Psoas muscle (tissue), 8 donors: Measurements from ENCODE around the gene SRP54. TPM values are rescaled to one million over a fixed set of nuclear protein-coding genes. Genes with fewer than 3 reads are reported as not detected.

Experiments
- ATAC-seq, 4 donors: fragments of 200-7000 bp; cut with Tn5 transposase; one replicate each; pipeline ENCODE4 v1.9.1; 2020; ENCODE audit warnings: moderate library complexity in 3 of 4, mild to moderate bottlenecking in 2 of 4
- DNase-seq, 2 donors: peaks; one replicate each; pipeline ENCODE4 v3.0.0-alpha.2; 2020
- H3K27ac ChIP-seq: fragments of 200-600 bp; one replicate; pipeline ENCODE4 v1.8.0; 2022
- H3K27me3 ChIP-seq, 3 donors: fragments of 200-600 bp in 1 of 3; one replicate each; pipeline versions ENCODE4 v1.6.1 to v1.8.0; 2013 to 2022; ENCODE audit warnings: low read length in 2 of 3, mild to moderate bottlenecking in 2 of 3, moderate library complexity in 1 of 3; ENCODE audit not compliant: insufficient read depth in 3 of 3
- H3K36me3 ChIP-seq, 2 donors: fragments of 200-600 bp in 1 of 2; one replicate each; pipeline versions ENCODE4 v1.6.1 to v1.8.0; 2013 to 2022; ENCODE audit warnings: low read depth in 1 of 2, mild to moderate bottlenecking in 1 of 2, moderate library complexity in 1 of 2; ENCODE audit not compliant: insufficient read depth in 1 of 2
- H3K4me1 ChIP-seq: fragments of 200-600 bp; one replicate; pipeline ENCODE4 v1.8.0; 2022
- H3K4me3 ChIP-seq: fragments of 200-600 bp; one replicate; pipeline ENCODE4 v1.8.0; 2022; ENCODE audit warnings: mild to moderate bottlenecking
- H3K9me3 ChIP-seq: fragments of 200-600 bp; one replicate; pipeline ENCODE4 v1.8.0; 2022
- WGBS, 3 donors: extraction: QIAGEN DNeasy Blood & Tissue Kit; methylation state at CpG; one replicate each; pipeline versions ENCODE4 v1.1.6 to v1.1.7; 2013; 5-methylcytosine and 5-hydroxymethylcytosine counted together
- intact Hi-C, 2 donors: fragments of 100-400 bp; cut with DNase I; formaldehyde crosslinking; loops; one replicate each; pipeline versions ENCODE4 v1.11.0 to v1.14.2; 2022
- long read RNA-seq, 2 donors: library from polyadenylated mRNA; unstranded; transcript quantifications; one replicate each; pipeline ENCODE4 v2.0.0, GENCODE V29; 2021
- polyA plus RNA-seq, 3 donors: library from polyadenylated mRNA; stranded (reverse); fragments of 200-250 nt; gene quantifications; one replicate each; pipeline ENCODE4 v1.2.3, GENCODE V29; 2013
- total RNA-seq, 4 donors: library from RNA; stranded (reverse); fragmentation: NEBNext Ultra II Directional in 2 of 4; extraction: Animal tissue kit (Norgen Biotek cat#: 25700) in 2 of 4; gene quantifications; one replicate each; pipeline versions ENCODE4 v1.2.1 to v1.2.4, GENCODE V29; 2021 to 2023
- TF ChIP-seq, protein P1 (sequence below): fragments of 200-600 bp; IDR thresholded peaks from one replicate; pipeline ENCODE4 v1.8.0; 2022; ENCODE audit warnings: antibody characterized with exemption
- donor health status: healthy with polysubstance abuse.
- donor health status: DM: no; HTN: no; CAD: no; lungs with moderate emphysema.
- donor health status: Bipolar disorder and iron deficiency.
- donor health status: healthy.
- donor health status: DM: yes; HTN: yes; CAD: no.
- donor health status: DM: no; HTN: no; CAD: no.
- donor health status: DM: no; HTN: no; CAD: no.
- donor health status: DM: yes; HTN: yes; CAD: no.

Gene SRP54
- total RNA-seq (10 to 100 TPM; 30.6 to 39.6 (median 34.6) TPM), polyA plus RNA-seq (10 to 100 TPM; 27.9 to 51.2 (median 44.1) TPM)
- long read RNA-seq, donor 1, transcript SRP54-201 (16 exons, 2,279 nt), result major isoform, 34 of 37 reads
- long read RNA-seq, donor 1, partial matches to known transcripts, result 1 of 37 reads
- long read RNA-seq, donor 1, other reads (novel, unspliced or antisense), result 2 of 37 reads
- long read RNA-seq, donor 2, transcript SRP54-201 (16 exons, 2,279 nt), result major isoform, 90 of 95 reads
- long read RNA-seq, donor 2, partial matches to known transcripts, result 0 of 95 reads
- long read RNA-seq, donor 2, other reads (novel, unspliced or antisense), result 4 of 95 reads

DNA sequence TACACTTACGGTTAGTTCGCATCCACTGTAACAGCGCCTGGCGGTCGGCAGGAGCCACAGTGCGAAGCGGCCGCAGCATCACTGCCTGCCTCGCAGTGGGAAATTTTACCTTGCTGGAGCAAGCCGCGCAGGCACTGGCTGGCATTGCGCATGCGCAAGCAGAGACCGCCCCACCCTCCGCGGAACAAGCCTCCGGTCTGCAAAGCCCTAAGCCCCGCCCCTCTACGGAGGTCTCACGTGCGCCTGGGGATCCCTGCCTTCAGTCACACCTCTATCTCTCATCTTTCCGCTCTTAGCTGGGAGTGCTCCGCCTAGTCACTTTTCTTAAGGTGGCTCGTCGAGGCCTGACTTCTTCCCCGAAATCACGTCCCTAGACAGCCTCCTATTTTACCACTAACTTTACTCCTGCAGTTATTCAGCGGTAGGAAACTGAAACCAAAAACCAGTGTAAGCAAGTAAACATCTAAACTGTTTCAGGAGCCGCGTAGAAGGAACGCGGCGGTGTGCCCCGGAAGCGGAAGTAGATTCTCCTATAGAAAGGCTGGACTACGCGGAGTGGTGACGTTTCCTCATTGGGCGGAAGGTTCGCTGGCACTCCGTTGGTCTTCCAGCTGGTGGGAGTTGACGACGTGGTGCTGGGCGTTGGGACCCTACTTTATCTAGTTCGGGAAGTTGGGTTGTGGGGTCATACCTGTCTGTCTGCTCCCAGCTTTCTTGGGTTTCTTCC lies at the start of gene SRP54:
Gene SRP54 (plus strand): TSS at position 572 of the 727 bp plus-strand sequence. CDS start 13,718 bp downstream, outside the sequence.
- Histone ChIP-seq H3K27me3 (no peaks in the 10 kb centered on the region), H3K4me1 (peaks cover 32% of the 10 kb centered on the region), H3K9me3 (no peaks in the 10 kb centered on the region), H3K27ac (peak within 1 kb of the TSS; percentile 99), H3K36me3 (no peaks in the 10 kb centered on the region), H3K4me3 (peak within 1 kb of the TSS; percentile 83)
- intact Hi-C loops, result loop anchor here (2.0 to 5.0 kb wide), 4 partner anchors 64 to 110 kb away; partner anchors contain the start of genes FAM177A1 (in 2 of the 2) and BAZ1A (in 1 of the 2)
- TF ChIP-seq, protein P1, sequence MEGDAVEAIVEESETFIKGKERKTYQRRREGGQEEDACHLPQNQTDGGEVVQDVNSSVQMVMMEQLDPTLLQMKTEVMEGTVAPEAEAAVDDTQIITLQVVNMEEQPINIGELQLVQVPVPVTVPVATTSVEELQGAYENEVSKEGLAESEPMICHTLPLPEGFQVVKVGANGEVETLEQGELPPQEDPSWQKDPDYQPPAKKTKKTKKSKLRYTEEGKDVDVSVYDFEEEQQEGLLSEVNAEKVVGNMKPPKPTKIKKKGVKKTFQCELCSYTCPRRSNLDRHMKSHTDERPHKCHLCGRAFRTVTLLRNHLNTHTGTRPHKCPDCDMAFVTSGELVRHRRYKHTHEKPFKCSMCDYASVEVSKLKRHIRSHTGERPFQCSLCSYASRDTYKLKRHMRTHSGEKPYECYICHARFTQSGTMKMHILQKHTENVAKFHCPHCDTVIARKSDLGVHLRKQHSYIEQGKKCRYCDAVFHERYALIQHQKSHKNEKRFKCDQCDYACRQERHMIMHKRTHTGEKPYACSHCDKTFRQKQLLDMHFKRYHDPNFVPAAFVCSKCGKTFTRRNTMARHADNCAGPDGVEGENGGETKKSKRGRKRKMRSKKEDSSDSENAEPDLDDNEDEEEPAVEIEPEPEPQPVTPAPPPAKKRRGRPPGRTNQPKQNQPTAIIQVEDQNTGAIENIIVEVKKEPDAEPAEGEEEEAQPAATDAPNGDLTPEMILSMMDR, result peak; percentile 3
- DNase-seq (peak; percentile 98 to 100), ATAC-seq (peak; percentile 97 to 98 (median 98))
- WGBS, 3 donors, result 0% methylated on average over 45 of the region's 45 CpGs

DNA sequence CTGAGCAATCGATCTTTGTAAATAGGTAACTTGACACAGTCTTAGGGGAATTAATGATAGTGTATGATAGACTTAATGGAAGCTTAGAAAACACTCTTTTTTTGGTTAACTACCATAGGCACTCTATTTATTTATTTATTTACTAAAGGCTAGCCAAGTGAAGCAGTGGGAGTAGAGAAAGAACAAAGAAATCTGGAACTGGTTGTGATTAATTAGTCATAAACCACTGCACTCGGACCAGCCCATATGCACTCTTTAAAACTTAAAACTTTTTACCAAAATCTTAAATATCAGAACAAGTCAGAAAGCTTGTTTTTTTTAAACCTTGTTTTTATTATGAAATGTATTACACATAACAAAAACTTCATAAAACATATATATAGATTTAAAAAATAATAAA lies 49.5 kb upstream of the SRP54 start:
- no peak for DNase-seq
- Histone ChIP-seq H3K27me3 (no peaks in the 10 kb centered on the region), H3K4me1 (peaks cover 4% of the 10 kb centered on the region), H3K9me3 (no peaks in the 10 kb centered on the region), H3K27ac (no peak overlapping the region), H3K4me3 (no peak overlapping the region), H3K36me3 (no peaks in the 10 kb centered on the region)
- WGBS, 3 donors, result 80 to 94% (median 85%) methylated on average over 2 of the region's 2 CpGs
- ATAC-seq, result no peak
- TF ChIP-seq, protein P1, result no peak
- intact Hi-C loops, result no loop called here

DNA sequence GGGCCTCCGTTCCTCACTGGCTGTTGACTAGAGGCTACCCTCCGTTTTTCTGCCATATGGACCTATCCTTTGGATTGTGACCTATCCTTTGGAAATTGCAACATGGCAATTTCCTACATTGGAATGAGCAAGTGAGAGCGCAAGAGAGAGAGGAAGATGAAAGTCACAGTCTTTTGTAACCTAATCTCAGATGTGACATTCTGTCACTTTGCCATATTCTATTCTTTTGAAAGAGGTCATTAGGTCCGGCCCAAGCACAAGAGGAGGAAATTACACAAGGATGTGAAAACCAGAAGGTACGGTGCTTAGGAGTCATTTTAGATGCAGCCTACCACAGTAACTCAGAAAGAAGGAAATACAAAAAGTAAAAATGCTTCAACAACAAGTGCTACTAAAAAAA lies 47.3 kb upstream of the SRP54 start:
- 67 to 74% (median 67%) methylated on average over 5 of the region's 5 CpGs for WGBS, 3 donors
- ATAC-seq, result no peak
- Histone ChIP-seq H3K9me3 (no peaks in the 10 kb centered on the region), H3K27ac (no peak overlapping the region), H3K4me1 (peaks cover 4% of the 10 kb centered on the region), H3K27me3 (no peaks in the 10 kb centered on the region), H3K36me3 (no peaks in the 10 kb centered on the region), H3K4me3 (no peak overlapping the region)
- intact Hi-C loops, result no loop called here
- TF ChIP-seq, protein P1, result no peak
- no peak for DNase-seq

DNA sequence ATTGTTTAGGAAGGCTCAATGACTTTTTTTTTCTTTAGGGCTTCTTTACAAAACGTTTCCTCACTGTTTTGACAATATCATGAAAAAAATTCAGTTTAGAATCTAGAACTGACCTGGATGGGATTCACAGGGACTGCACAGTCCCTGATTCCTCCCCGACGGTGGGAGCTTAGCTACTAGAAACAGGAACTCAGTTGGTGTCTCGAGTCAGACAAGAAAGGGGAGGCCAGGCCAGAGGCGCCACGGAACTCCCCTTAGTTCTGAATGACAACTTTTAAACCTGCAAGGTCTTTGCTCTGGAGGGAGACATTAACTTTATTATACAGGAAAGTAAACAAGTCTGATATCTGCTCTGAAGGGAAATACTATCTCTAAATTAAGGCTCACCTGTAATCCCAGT lies 45.4 kb upstream of the SRP54 start:
- Histone ChIP-seq H3K4me3 (no peak overlapping the region), H3K27me3 (no peaks in the 10 kb centered on the region), H3K9me3 (no peaks in the 10 kb centered on the region), H3K27ac (no peak overlapping the region), H3K36me3 (no peaks in the 10 kb centered on the region), H3K4me1 (no peaks in the 10 kb centered on the region)
- TF ChIP-seq, protein P1, result no peak
- WGBS, 3 donors, result 72 to 82% (median 81%) methylated on average over 6 of the region's 6 CpGs
- no peak for ATAC-seq
- no peak for DNase-seq
- intact Hi-C loops, result no loop called here
